Loucy (cell line): ENCODE results near the gene ACOT8.

Experiments
- CTCF ChIP-seq: fragments of 200-600 bp; sonication (generic); conservative IDR thresholded peaks from 2 replicates; pipeline ENCODE4 v1.5.1; 2014; ENCODE audit warnings: mild to moderate bottlenecking, antibody characterized with exemption, low read length
- EZH2phosphoT487 ChIP-seq: fragments of 200-600 bp; IDR thresholded peaks from 2 replicates; pipeline ENCODE4 v1.6.1; 2018; ENCODE audit warnings: antibody characterized with exemption, mild to moderate bottlenecking, moderate library complexity, borderline replicate concordance

- no peak for TF ChIP-seq CTCF
- no peak for TF ChIP-seq EZH2phosphoT487
These were observed 37.6 kb upstream of the ACOT8 start for GRCh38 chr20:45894797-45895196.
